ENCODE measurements around the gene KCNA1. TPM values are rescaled to one million over a fixed set of nuclear protein-coding genes. Genes with fewer than 3 reads are reported as not detected.
A peak's percentile ranks its signal among the peaks of the same experiment; 100 is the strongest.
"Not testable (repeated sequence)": the region's sequence is repeated elsewhere in the genome, so short reads cannot be mapped to it uniquely, and the experiment has no call there.

The KCNA1 gene
- total RNA-seq, result not detected in 2 replicates

GRCh38 chr12:4909734-4910501, at the start of gene KCNA1:
Gene KCNA1 (plus strand): TSS chr12:4909905. CDS start chr12:4911379, 1,474 bp downstream.
- intact Hi-C loops (cut with micrococcal nuclease), result no loop called here
- H3K9me3 Mint-ChIP-seq, result no peaks in the 10 kb centered on the region
- no peaks in the 10 kb centered on the region for H3K36me3 Mint-ChIP-seq (ENCODE audit: low read depth)
- H3K4me3 Mint-ChIP-seq, result peak within 1 kb of the TSS; percentile 85
- H3K4me1 Mint-ChIP-seq, result peaks cover 15% of the 10 kb centered on the region
- peaks cover 45% of the 10 kb centered on the region for H3K27me3 Mint-ChIP-seq
- peak; percentile 63 for DNase-seq
- no peak within 1 kb of the TSS for H3K27ac Mint-ChIP-seq

- no peaks in the 10 kb centered on the region for H3K36me3 Mint-ChIP-seq (ENCODE audit: low read depth)
- H3K9me3 Mint-ChIP-seq, result no peaks in the 10 kb centered on the region
- peaks cover 14% of the 10 kb centered on the region for H3K4me1 Mint-ChIP-seq
- intact Hi-C loops (cut with micrococcal nuclease), result no loop called here
- no peak overlapping the region for H3K4me3 Mint-ChIP-seq
- no peak overlapping the region for H3K27ac Mint-ChIP-seq
- no peak for DNase-seq
- peaks cover 48% of the 10 kb centered on the region for H3K27me3 Mint-ChIP-seq
Measured at GRCh38 chr12:4860741-4861140, 49.0 kb upstream of the KCNA1 start.

GRCh38 chr12:4862809-4863208, 46.9 kb upstream of the KCNA1 start:
- no peak overlapping the region for H3K27ac Mint-ChIP-seq
- no peaks in the 10 kb centered on the region for H3K9me3 Mint-ChIP-seq
- peaks cover 52% of the 10 kb centered on the region for H3K27me3 Mint-ChIP-seq
- peaks cover 4% of the 10 kb centered on the region for H3K4me1 Mint-ChIP-seq
- H3K4me3 Mint-ChIP-seq, result no peak overlapping the region
- H3K36me3 Mint-ChIP-seq (ENCODE audit: low read depth), result no peaks in the 10 kb centered on the region
- no peak for DNase-seq
- intact Hi-C loops (cut with micrococcal nuclease), result no loop called here

GRCh38 chr12:4864575-4864974, 45.1 kb upstream of the KCNA1 start:
- intact Hi-C loops (cut with micrococcal nuclease), result no loop called here

DNA sequence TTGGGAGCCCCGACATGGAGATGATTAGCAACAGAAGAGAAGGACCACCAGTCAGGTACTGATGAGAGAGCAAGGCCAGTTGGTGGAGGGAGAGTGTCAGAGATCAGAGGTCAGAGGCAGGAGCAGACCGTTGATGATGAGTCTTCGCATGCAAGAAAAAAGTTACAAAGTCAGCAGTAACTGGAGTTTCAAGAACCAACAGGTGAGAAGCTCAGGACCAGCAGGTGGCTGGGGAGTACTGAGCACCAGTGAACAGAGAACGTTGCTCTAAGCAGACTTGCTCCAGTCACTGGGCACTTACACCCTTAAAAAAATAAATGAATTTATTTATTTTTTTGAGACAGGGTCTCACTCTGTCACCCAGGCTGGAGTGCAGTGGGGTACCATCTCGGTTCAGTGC, 44.5 kb upstream of the KCNA1 start:
- Mint-ChIP-seq H3K4me3 (no peak overlapping the region), H3K27ac (no peak overlapping the region), H3K27me3 (peaks cover 36% of the 10 kb centered on the region), H3K36me3 (ENCODE audit: low read depth) (no peaks in the 10 kb centered on the region), H3K4me1 (no peaks in the 10 kb centered on the region), H3K9me3 (no peaks in the 10 kb centered on the region)
- no peak for DNase-seq
- intact Hi-C loops (cut with micrococcal nuclease), result no loop called here

More at GRCh38 chr12:4864575-4864974, 45.1 kb upstream of the KCNA1 start:
- H3K27me3 Mint-ChIP-seq, result peaks cover 37% of the 10 kb centered on the region
- H3K27ac Mint-ChIP-seq, result no peak overlapping the region
- DNase-seq, result no peak
- H3K4me3 Mint-ChIP-seq, result no peak overlapping the region
- no peaks in the 10 kb centered on the region for H3K4me1 Mint-ChIP-seq
- H3K9me3 Mint-ChIP-seq, result no peaks in the 10 kb centered on the region
- H3K36me3 Mint-ChIP-seq (ENCODE audit: low read depth), result no peaks in the 10 kb centered on the region

GRCh38 chr12:4866299-4866698, 43.4 kb upstream of the KCNA1 start:
- Mint-ChIP-seq H3K36me3 (ENCODE audit: low read depth) (no peaks in the 10 kb centered on the region), H3K4me3 (no peak overlapping the region), H3K27me3 (peaks cover 35% of the 10 kb centered on the region), H3K27ac (no peak overlapping the region), H3K9me3 (no peaks in the 10 kb centered on the region), H3K4me1 (no peaks in the 10 kb centered on the region)
- DNase-seq, result no peak
- intact Hi-C loops (cut with micrococcal nuclease), result no loop called here

DNA sequence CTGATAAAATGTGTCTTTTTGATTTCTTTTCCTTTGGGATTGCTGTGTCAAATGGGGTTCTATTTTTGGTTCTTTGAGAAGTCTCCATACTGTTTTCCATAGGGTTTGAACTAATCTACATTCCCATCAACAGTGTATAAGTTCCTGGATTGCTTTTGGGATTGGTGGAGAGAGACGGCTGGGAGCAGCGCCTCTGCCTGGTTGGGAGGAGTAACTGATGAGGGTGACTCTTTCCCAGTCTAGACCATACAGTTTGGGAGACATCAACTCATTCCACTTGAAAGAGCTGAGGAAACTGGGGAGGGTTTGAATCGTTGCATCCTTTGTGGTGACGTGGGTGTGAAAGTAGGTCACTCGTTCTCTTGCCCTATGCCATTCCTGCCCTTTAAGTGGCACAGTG, 42.3 kb upstream of the KCNA1 start:
- Mint-ChIP-seq H3K9me3 (no peaks in the 10 kb centered on the region), H3K4me1 (no peaks in the 10 kb centered on the region), H3K27ac (no peak overlapping the region), H3K27me3 (peaks cover 29% of the 10 kb centered on the region), H3K36me3 (ENCODE audit: low read depth) (no peaks in the 10 kb centered on the region), H3K4me3 (no peak overlapping the region)
- no peak for DNase-seq
- intact Hi-C loops (cut with micrococcal nuclease), result no loop called here

- H3K4me1 Mint-ChIP-seq, result no peaks in the 10 kb centered on the region
- no peak overlapping the region for H3K27ac Mint-ChIP-seq
- peaks cover 19% of the 10 kb centered on the region for H3K27me3 Mint-ChIP-seq
- no peaks in the 10 kb centered on the region for H3K36me3 Mint-ChIP-seq (ENCODE audit: low read depth)
- H3K4me3 Mint-ChIP-seq, result no peak overlapping the region
- H3K9me3 Mint-ChIP-seq, result no peaks in the 10 kb centered on the region
- no peak for DNase-seq
- intact Hi-C loops (cut with micrococcal nuclease), result no loop called here
Measured at GRCh38 chr12:4870423-4870822, 39.3 kb upstream of the KCNA1 start.

- peaks cover 18% of the 10 kb centered on the region for H3K27me3 Mint-ChIP-seq
- no peaks in the 10 kb centered on the region for H3K36me3 Mint-ChIP-seq (ENCODE audit: low read depth)
- H3K27ac Mint-ChIP-seq, result no peak overlapping the region
- H3K4me1 Mint-ChIP-seq, result no peaks in the 10 kb centered on the region
- H3K4me3 Mint-ChIP-seq, result no peak overlapping the region
- DNase-seq, result no peak
- H3K9me3 Mint-ChIP-seq, result no peaks in the 10 kb centered on the region
- intact Hi-C loops (cut with micrococcal nuclease), result no loop called here
Measured at GRCh38 chr12:4871514-4871913, 38.2 kb upstream of the KCNA1 start.

- intact Hi-C loops (cut with micrococcal nuclease), result no loop called here
- DNase-seq, result no peak
- H3K9me3 Mint-ChIP-seq, result no peaks in the 10 kb centered on the region
- H3K27ac Mint-ChIP-seq, result no peak overlapping the region
- peaks cover 14% of the 10 kb centered on the region for H3K27me3 Mint-ChIP-seq
- H3K4me1 Mint-ChIP-seq, result no peaks in the 10 kb centered on the region
- no peak overlapping the region for H3K4me3 Mint-ChIP-seq
- H3K36me3 Mint-ChIP-seq (ENCODE audit: low read depth), result no peaks in the 10 kb centered on the region
Measured at GRCh38 chr12:4873947-4874346, 35.8 kb upstream of the KCNA1 start.

DNA sequence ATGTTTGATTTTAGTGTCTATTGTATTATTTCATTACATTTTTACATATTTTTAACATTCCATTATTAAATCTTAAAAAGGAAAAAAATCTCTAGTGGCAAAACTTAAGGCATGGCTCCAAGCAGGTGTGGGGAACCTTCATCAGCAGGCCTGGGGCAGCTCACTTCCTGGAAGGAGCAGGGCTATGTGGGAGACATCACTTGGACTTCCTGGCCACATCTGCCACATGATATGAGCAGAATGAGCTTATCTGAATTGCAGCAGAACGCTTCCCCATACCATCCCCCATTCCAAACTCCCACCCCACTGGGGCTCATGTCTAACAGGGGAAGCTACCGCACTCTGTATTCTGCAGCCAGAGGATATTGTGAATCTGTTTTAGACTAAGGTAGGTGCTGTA, 35.0 kb upstream of the KCNA1 start:
- intact Hi-C loops (cut with micrococcal nuclease), result no loop called here
- H3K27ac Mint-ChIP-seq, result no peak overlapping the region

DNA sequence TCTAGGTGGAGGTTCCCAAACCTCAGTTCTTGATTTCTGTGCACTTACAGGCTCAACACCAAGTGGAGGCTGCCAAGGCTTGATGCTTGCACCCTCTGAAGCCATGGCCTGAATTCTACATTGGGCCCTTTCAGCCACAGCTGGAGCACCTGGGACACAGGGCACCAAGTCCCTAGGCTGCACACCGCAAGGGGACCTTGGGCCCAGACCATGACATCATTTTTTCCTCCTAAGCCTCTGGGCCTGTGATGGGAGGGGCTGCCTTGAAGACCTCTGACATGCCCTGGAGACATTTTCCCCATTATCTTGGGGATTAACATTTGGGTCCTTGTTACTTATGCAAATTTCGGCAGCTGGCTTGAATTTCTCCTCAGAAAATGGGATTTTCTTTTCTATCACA, 30.2 kb upstream of the KCNA1 start:
- H3K36me3 Mint-ChIP-seq (ENCODE audit: low read depth); intact Hi-C loops (cut with micrococcal nuclease); H3K4me1 Mint-ChIP-seq; H3K27ac Mint-ChIP-seq; H3K4me3 Mint-ChIP-seq; H3K9me3 Mint-ChIP-seq: not testable (repeated sequence)
- DNase-seq, result peak; percentile 23
- H3K27me3 Mint-ChIP-seq, result peaks cover 22% of the 10 kb centered on the region

More for the DNA sequence above, 35.0 kb upstream of the KCNA1 start:
- Mint-ChIP-seq H3K4me3 (no peak overlapping the region), H3K4me1 (no peaks in the 10 kb centered on the region), H3K9me3 (no peaks in the 10 kb centered on the region), H3K27me3 (peaks cover 14% of the 10 kb centered on the region), H3K36me3 (ENCODE audit: low read depth) (no peaks in the 10 kb centered on the region)
- no peak for DNase-seq

- no peaks in the 10 kb centered on the region for H3K4me1 Mint-ChIP-seq
- H3K9me3 Mint-ChIP-seq, result peaks cover 6% of the 10 kb centered on the region
- no peak overlapping the region for H3K4me3 Mint-ChIP-seq
- no peaks in the 10 kb centered on the region for H3K36me3 Mint-ChIP-seq (ENCODE audit: low read depth)
- DNase-seq, result peak; percentile 35
- intact Hi-C loops (cut with micrococcal nuclease), result no loop called here
- H3K27ac Mint-ChIP-seq, result no peak overlapping the region
- H3K27me3 Mint-ChIP-seq, result peaks cover 24% of the 10 kb centered on the region
Measured at GRCh38 chr12:4881266-4882064, 28.2 kb upstream of the KCNA1 start.

DNA sequence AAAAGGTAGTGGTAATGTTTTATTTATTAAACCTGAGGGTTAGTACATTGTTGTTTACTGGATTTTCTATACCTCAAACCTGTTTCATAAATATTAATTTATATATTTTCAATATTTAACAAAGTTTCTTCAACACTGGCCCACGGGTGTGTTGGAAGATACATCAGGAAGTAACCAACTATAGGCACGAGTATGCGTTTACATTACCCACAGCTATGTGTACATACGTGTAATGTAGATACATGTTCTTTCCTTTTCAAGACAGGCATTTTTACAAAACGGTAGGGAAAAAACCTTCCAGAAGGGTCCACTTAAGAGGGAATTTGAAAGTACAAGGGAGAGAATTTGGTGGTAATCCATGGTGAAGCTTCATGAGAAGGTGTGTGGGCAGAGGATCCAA, 17.8 kb upstream of the KCNA1 start:
- H3K4me3 Mint-ChIP-seq, result no peak overlapping the region
- H3K4me1 Mint-ChIP-seq, result no peaks in the 10 kb centered on the region
- intact Hi-C loops (cut with micrococcal nuclease), result no loop called here
- H3K36me3 Mint-ChIP-seq (ENCODE audit: low read depth), result no peaks in the 10 kb centered on the region
- H3K9me3 Mint-ChIP-seq, result no peaks in the 10 kb centered on the region
- H3K27ac Mint-ChIP-seq, result no peak overlapping the region
- DNase-seq, result peak; percentile 20
- H3K27me3 Mint-ChIP-seq, result peaks cover 35% of the 10 kb centered on the region

Measured in activated CD4-positive, alpha-beta T cell treated with anti-CD3 and anti-CD28 coated beads, Interleukin-2, amount 10 ng/mL, durations not matched to agents 24 days and 14 days (primary cell).